K562 (cell line): Measurements from ENCODE around the gene CNKSR3. TPM values are rescaled to one million over a fixed set of nuclear protein-coding genes. Genes with fewer than 3 reads are reported as not detected.

Source experiments
- CBX2 ChIP-seq: fragments of 200-600 bp; sonication (generic); IDR thresholded peaks from one replicate; pipeline ENCODE4 v1.6.1; 2012; ENCODE audit warnings: mild to moderate bottlenecking, low read length, inconsistent platforms; ENCODE audit not compliant: insufficient read depth, poor library complexity, severe bottlenecking
- CCNT2 ChIP-seq: IDR thresholded peaks from 2 replicates; pipeline ENCODE4 v1.6.1; 2011; ENCODE audit warnings: borderline replicate concordance, low read depth, mild to moderate bottlenecking, moderate library complexity, mixed read lengths, low read length; ENCODE audit not compliant: insufficient read length; ENCODE audit errors: extremely low read depth
- CHD1 ChIP-seq: fragments of 200-600 bp; sonication (generic); IDR thresholded peaks from one replicate; pipeline ENCODE4 v1.6.1; 2012; ENCODE audit warnings: mild to moderate bottlenecking, moderate library complexity, low read length, inconsistent platforms
- DDX20 ChIP-seq: fragments of 450-650 bp; IDR thresholded peaks from 2 replicates; pipeline ENCODE4 v1.6.1; 2016; ENCODE audit warnings: missing genetic modification characterization, low read depth, mild to moderate bottlenecking, missing compliant biosample characterization, moderate library complexity
- FOXA3 ChIP-seq, 2 experiments: fragments of 450-650 bp in 1 of 2; sonication (generic) in 1 of 2; formaldehyde crosslinking; IDR thresholded peaks in 1 of 2; conservative IDR thresholded peaks in 1 of 2; 2 replicates each; pipeline versions ENCODE4 v1.4.0 to v1.8.0; 2020 to 2022; ENCODE audit warnings: mild to moderate bottlenecking in 2 of 2, missing genetic modification reagents in 1 of 2
- FOXP1 ChIP-seq: sonication (generic); formaldehyde crosslinking; IDR thresholded peaks from 2 replicates; pipeline ENCODE4 v1.8.0; 2022; ENCODE audit warnings: mild to moderate bottlenecking, missing genetic modification reagents
- GATA2 ChIP-seq: sonication (generic); formaldehyde crosslinking; IDR thresholded peaks from 2 replicates; pipeline ENCODE4 v1.4.0; 2020; ENCODE audit warnings: mild to moderate bottlenecking, missing genetic modification reagents
- HDAC1 ChIP-seq, 2 experiments: fragments of 450-650 bp; IDR thresholded peaks; 2 replicates each; pipeline ENCODE4 v1.6.1; 2016 to 2017; ENCODE audit warnings: inconsistent platforms in 1 of 2, mild to moderate bottlenecking in 1 of 2, moderate library complexity in 1 of 2
- LCOR ChIP-seq: sonication (generic); formaldehyde crosslinking; IDR thresholded peaks from 2 replicates; pipeline ENCODE4 v1.8.0; 2022; ENCODE audit warnings: mild to moderate bottlenecking, missing genetic modification reagents
- NFRKB ChIP-seq: fragments of 450-650 bp; IDR thresholded peaks from 2 replicates; pipeline ENCODE4 v1.6.1; 2016; ENCODE audit warnings: low read depth
- SIN3B ChIP-seq: fragments of 450-650 bp; IDR thresholded peaks from 2 replicates; pipeline ENCODE4 v1.6.1; 2017; ENCODE audit warnings: low read depth, mild to moderate bottlenecking, moderate library complexity
- SMARCE1 ChIP-seq: fragments of 450-650 bp; IDR thresholded peaks from 2 replicates; pipeline ENCODE4 v1.7.1; 2016; ENCODE audit warnings: mild to moderate bottlenecking
- TBP ChIP-seq: optimal IDR thresholded peaks from 2 replicates; pipeline ENCODE3; 2011; ENCODE audit warnings: low read depth, low read length, improper control_type of control experiment
- ZBTB49 ChIP-seq: sonication (generic); formaldehyde crosslinking; IDR thresholded peaks from 2 replicates; pipeline ENCODE4 v1.8.0; 2022; ENCODE audit warnings: missing genetic modification reagents, mild to moderate bottlenecking, borderline replicate concordance
- ZBTB7A ChIP-seq: IDR thresholded peaks from 2 replicates; pipeline ENCODE4 v1.6.1; 2011; ENCODE audit warnings: low read depth, mild to moderate bottlenecking, low read length, moderate library complexity, borderline replicate concordance; ENCODE audit not compliant: control insufficient read depth
- ZNF143 ChIP-seq: sonication (generic); formaldehyde crosslinking; IDR thresholded peaks from 2 replicates; pipeline ENCODE4 v1.9.0; 2022; ENCODE audit warnings: mild to moderate bottlenecking, missing genetic modification reagents
- ZNF224 ChIP-seq: sonication (generic); formaldehyde crosslinking; IDR thresholded peaks from 2 replicates; pipeline ENCODE4 v1.8.0; 2022; ENCODE audit warnings: mild to moderate bottlenecking, missing genetic modification reagents
- ZNF263 ChIP-seq: sonication (generic); formaldehyde crosslinking; IDR thresholded peaks from 2 replicates; pipeline ENCODE4 v1.8.0; 2022; ENCODE audit warnings: mild to moderate bottlenecking, missing genetic modification reagents, borderline replicate concordance
- polyA plus RNA-seq, 8 experiments: library from polyadenylated mRNA; depleted of rRNA in 4 of 8; stranded (reverse) in 5 of 8; unstranded in 3 of 8; fragments of >200 nt; fragmentation: Nextera tagmentation in 2 of 8; fragmentation: Illumina TruSeq in 1 of 8; extraction: Ambion mirVana in 2 of 8; extraction: Trizol in 1 of 8; gene quantifications; 2 replicates each; pipeline versions ENCODE4 v1.2.1 to v1.2.3, GENCODE V29; 2011 to 2014; ENCODE audit warnings: inconsistent platforms in 1 of 8, missing spikeins in 1 of 8
- total RNA-seq, 7 experiments: library from RNA; depleted of rRNA in 6 of 7; stranded (reverse); fragments of >200 nt in 6 of 7; fragmentation: Illumina TruSeq in 2 of 7; extraction: Trizol in 2 of 7; gene quantifications; 2 replicates each; pipeline versions ENCODE4 v1.2.1 to v1.2.3, GENCODE V29; 2011 to 2021; ENCODE audit warnings: low replicate concordance in 1 of 7
- TF ChIP-seq, protein P1 (sequence below): sonication (generic); formaldehyde crosslinking; IDR thresholded peaks from 2 replicates; pipeline ENCODE4 v1.8.0; 2022; ENCODE audit warnings: mild to moderate bottlenecking, low read depth, missing genetic modification reagents
- TF ChIP-seq, protein P2 (sequence below), 2 experiments: fragments of 450-650 bp in 1 of 2; sonication (generic) in 1 of 2; formaldehyde crosslinking in 1 of 2; IDR thresholded peaks in 1 of 2; conservative IDR thresholded peaks in 1 of 2; 2 replicates each; pipeline versions ENCODE4 v1.6.1 to v1.8.1; 2016 to 2023; ENCODE audit warnings: mild to moderate bottlenecking in 2 of 2, moderate library complexity in 2 of 2, inconsistent platforms in 1 of 2, missing genetic modification reagents in 1 of 2
- TF ChIP-seq, protein P3 (sequence below): sonication (generic); formaldehyde crosslinking; IDR thresholded peaks from 2 replicates; pipeline ENCODE4 v1.9.0; 2022; ENCODE audit warnings: mild to moderate bottlenecking, missing genetic modification reagents

The CNKSR3 gene
- total and polyA plus RNA-seq, 9 of the 15 experiments (the other 6 are each of a cell fraction or from before 2014, with no cell fraction given) = 4.5 to 29.6 (median 9.5) TPM

GRCh38 chr6:154509421-154510143, 903 bp downstream of the CNKSR3 start (continued):
- TF ChIP-seq CHD1 (peak; percentile 51), SMARCE1 (0 out of 2 replicates have a peak, but pooled peaks have one; percentile 26), CBX2 (no peak), ZNF143 (CRISPR knock-in tag) (0 out of 2 replicates have a peak, but pooled peaks have one; percentile 21), TBP (peak; percentile 19), DDX20 (no peak), CCNT2 (peak; percentile 33), LCOR (CRISPR knock-in tag) (no peak), HDAC1 (IDR thresholded peaks at IDR 0.05) (0 out of 4 replicates have a peak, but pooled peaks of 1 of the 2 experiments have one; percentile 9), FOXA3 (CRISPR knock-in tag; conservative IDR thresholded peaks at IDR 0.05 in 1 of 2, IDR thresholded peaks at IDR 0.05 in 1 of 2) (peak in 1 of 2 experiments; percentile 43; a peak in 1 of 4 replicates), GATA2 (CRISPR knock-in tag) (0 out of 2 replicates have a peak, but pooled peaks have one; percentile 6), ZBTB7A (no peak; the same call in 1 of the 2 replicates), ZBTB49 (CRISPR knock-in tag) (0 out of 2 replicates have a peak, but pooled peaks have one; percentile 78), ZNF224 (peak; percentile 61; the same call in 1 of the 2 replicates), NFRKB (no peak), SIN3B (0 out of 2 replicates have a peak, but pooled peaks have one; percentile 20), FOXP1 (CRISPR knock-in tag) (peak; percentile 62), ZNF263 (CRISPR knock-in tag) (peak; percentile 77)
- TF ChIP-seq, protein P1, sequence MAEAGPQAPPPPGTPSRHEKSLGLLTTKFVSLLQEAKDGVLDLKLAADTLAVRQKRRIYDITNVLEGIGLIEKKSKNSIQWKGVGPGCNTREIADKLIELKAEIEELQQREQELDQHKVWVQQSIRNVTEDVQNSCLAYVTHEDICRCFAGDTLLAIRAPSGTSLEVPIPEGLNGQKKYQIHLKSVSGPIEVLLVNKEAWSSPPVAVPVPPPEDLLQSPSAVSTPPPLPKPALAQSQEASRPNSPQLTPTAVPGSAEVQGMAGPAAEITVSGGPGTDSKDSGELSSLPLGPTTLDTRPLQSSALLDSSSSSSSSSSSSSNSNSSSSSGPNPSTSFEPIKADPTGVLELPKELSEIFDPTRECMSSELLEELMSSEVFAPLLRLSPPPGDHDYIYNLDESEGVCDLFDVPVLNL (CRISPR knock-in tag) = 0 out of 2 replicates have a peak, but pooled peaks have one; percentile 2
- TF ChIP-seq, protein P2, sequence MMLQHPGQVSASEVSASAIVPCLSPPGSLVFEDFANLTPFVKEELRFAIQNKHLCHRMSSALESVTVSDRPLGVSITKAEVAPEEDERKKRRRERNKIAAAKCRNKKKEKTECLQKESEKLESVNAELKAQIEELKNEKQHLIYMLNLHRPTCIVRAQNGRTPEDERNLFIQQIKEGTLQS (IDR thresholded peaks at IDR 0.05) = no peak
- TF ChIP-seq, protein P2 (CRISPR knock-in tag; conservative IDR thresholded peaks at IDR 0.05) = no peak
- TF ChIP-seq, protein P3, sequence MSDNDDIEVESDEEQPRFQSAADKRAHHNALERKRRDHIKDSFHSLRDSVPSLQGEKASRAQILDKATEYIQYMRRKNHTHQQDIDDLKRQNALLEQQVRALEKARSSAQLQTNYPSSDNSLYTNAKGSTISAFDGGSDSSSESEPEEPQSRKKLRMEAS = peak; percentile 34; the same call in 1 of the 2 replicates
